GM12878 (cell line): ENCODE results near the gene INCA1. TPM values are rescaled to one million over a fixed set of nuclear protein-coding genes. Genes with fewer than 3 reads are reported as not detected.
A peak's percentile ranks its signal among the peaks of the same experiment; 100 is the strongest.

Source experiments
- ASH2L ChIP-seq: fragments of 300-600, 200-600 bp; sonication (generic); IDR thresholded peaks from 2 replicates; pipeline ENCODE4 v1.6.1; 2017; ENCODE audit warnings: low read depth, mild to moderate bottlenecking, borderline replicate concordance
- ATF7 ChIP-seq: fragments of 450-650 bp; IDR thresholded peaks from 2 replicates; pipeline ENCODE4 v1.6.1; 2016; ENCODE audit warnings: low read depth, mild to moderate bottlenecking
- BCLAF1 ChIP-seq: fragments of 450-650 bp; IDR thresholded peaks from 2 replicates; pipeline ENCODE4 v1.6.1; 2017; ENCODE audit warnings: antibody characterized with exemption, mild to moderate bottlenecking, moderate library complexity
- BMI1 ChIP-seq: fragments of 450-650 bp; IDR thresholded peaks from 2 replicates; pipeline ENCODE4 v1.6.1; 2016; ENCODE audit warnings: mild to moderate bottlenecking, moderate library complexity, borderline replicate concordance
- BRCA1 ChIP-seq: IDR thresholded peaks from 2 replicates; pipeline ENCODE4 v1.6.1; 2011; ENCODE audit warnings: low read depth, low read length, improper control_type of control experiment
- CBFB ChIP-seq: IDR thresholded peaks from 2 replicates; pipeline ENCODE4 v1.6.1; 2016; ENCODE audit warnings: antibody characterized with exemption, low read depth
- CUX1 ChIP-seq: IDR thresholded peaks from 2 replicates; pipeline ENCODE4 v1.6.1; 2012; ENCODE audit warnings: improper control_type of control experiment, low read depth, low read length; ENCODE audit not compliant: insufficient replicate concordance
- ELK1 ChIP-seq: IDR thresholded peaks from 2 replicates; pipeline ENCODE4 v1.6.1; 2012; ENCODE audit warnings: low read depth, low read length, improper control_type of control experiment
- FOS ChIP-seq: IDR thresholded peaks from 3 replicates; pipeline ENCODE4 v1.6.1; 2011; ENCODE audit warnings: borderline replicate concordance; ENCODE audit not compliant: insufficient read length; ENCODE audit errors: extremely low read depth
- IRF3 ChIP-seq: fragments of 450-650 bp; IDR thresholded peaks from 2 replicates; pipeline ENCODE4 v1.6.1; 2014; ENCODE audit warnings: mild to moderate bottlenecking
- IRF4 ChIP-seq: IDR thresholded peaks from 2 replicates; pipeline ENCODE4 v1.6.1; 2011; ENCODE audit warnings: low read depth, low read length
- KDM1A ChIP-seq: fragments of 200-600 bp; sonication (generic); IDR thresholded peaks from 2 replicates; pipeline ENCODE4 v1.6.1; 2016; ENCODE audit warnings: borderline replicate concordance
- MLLT1 ChIP-seq: fragments of 450-650 bp; IDR thresholded peaks from 2 replicates; pipeline ENCODE4 v1.6.1; 2016; ENCODE audit warnings: mild to moderate bottlenecking
- POLR2AphosphoS2 ChIP-seq: IDR thresholded peaks from 2 replicates; pipeline ENCODE4 v1.6.1; 2011; ENCODE audit warnings: low read depth, mild to moderate bottlenecking, low read length, improper control_type of control experiment, moderate library complexity
- STAT1 ChIP-seq: fragments of 450-650 bp; conservative IDR thresholded peaks from 2 replicates; pipeline ENCODE4 v1.6.1; 2014; ENCODE audit warnings: antibody characterized with exemption, mild to moderate bottlenecking
- TARDBP ChIP-seq: IDR thresholded peaks from 2 replicates; pipeline ENCODE4 v1.6.1; 2016; ENCODE audit warnings: borderline replicate concordance
- TCF3 ChIP-seq: IDR thresholded peaks from 2 replicates; pipeline ENCODE4 v1.6.1; 2012; ENCODE audit warnings: low read depth, mild to moderate bottlenecking, low read length, borderline replicate concordance; ENCODE audit not compliant: insufficient read depth
- TCF7 ChIP-seq: IDR thresholded peaks from 2 replicates; pipeline ENCODE4 v1.6.1; 2014; ENCODE audit warnings: antibody characterized with exemption, borderline replicate concordance
- polyA plus RNA-seq, 11 experiments: library from polyadenylated mRNA; depleted of rRNA in 4 of 11; unstranded in 6 of 11; stranded (reverse) in 5 of 11; fragments of >200 nt; fragmentation: Nextera tagmentation in 4 of 11; fragmentation: Illumina TruSeq in 1 of 11; extraction: Ambion mirVana in 4 of 11; extraction: Trizol in 1 of 11; gene quantifications; 1 replicate in 1 of 11; 2 replicates in 10 of 11; pipeline versions ENCODE4 v1.2.1 to v1.2.3, GENCODE V29; 2011 to 2016; ENCODE audit warnings: inconsistent platforms in 2 of 11, missing spikeins in 2 of 11, low read depth in 1 of 11
- total RNA-seq, 4 experiments: library from RNA; depleted of rRNA in 3 of 4; stranded (reverse); fragments of >200 nt in 3 of 4; fragmentation: Illumina TruSeq in 1 of 4; extraction: Trizol in 1 of 4; gene quantifications; 2 replicates each; pipeline versions ENCODE4 v1.2.1 to v1.2.3, GENCODE V29; 2013 to 2021

INCA1 gene
- total and polyA plus RNA-seq, 10 of the 15 experiments (the other 5 are each of a cell fraction or from before 2014, with no cell fraction given) = 0.19 to 1.8 (median 0.45) TPM

GRCh38 chr17:4966844-4967538 is 30.3 kb downstream of the INCA1 start (continued):
- TF ChIP-seq CUX1 (no peak), KDM1A (no peak), BRCA1 (no peak), TCF3 (no peak), ELK1 (no peak), IRF3 (peak; percentile 99), TCF7 (no peak), MLLT1 (no peak), BMI1 (no peak), CBFB (0 out of 2 replicates have a peak, but pooled peaks have one; percentile 31), ATF7 (0 out of 2 replicates have a peak, but pooled peaks have one; percentile 53), IRF4 (no peak), BCLAF1 (no peak), POLR2AphosphoS2 (no peak), STAT1 (no peak), TARDBP (no peak), ASH2L (no peak), FOS (peak; percentile 97)
